Measurements from ENCODE around the gene RPL7A. TPM values are rescaled to one million over a fixed set of nuclear protein-coding genes. Genes with fewer than 3 reads are reported as not detected.

The RPL7A gene
- 3,238 to 3,462 TPM (median 3,433 TPM) in 5 replicates for total RNA-seq (2022; extraction: Qiagen RNA extraction; ENCODE audit: low read depth)

DNA sequence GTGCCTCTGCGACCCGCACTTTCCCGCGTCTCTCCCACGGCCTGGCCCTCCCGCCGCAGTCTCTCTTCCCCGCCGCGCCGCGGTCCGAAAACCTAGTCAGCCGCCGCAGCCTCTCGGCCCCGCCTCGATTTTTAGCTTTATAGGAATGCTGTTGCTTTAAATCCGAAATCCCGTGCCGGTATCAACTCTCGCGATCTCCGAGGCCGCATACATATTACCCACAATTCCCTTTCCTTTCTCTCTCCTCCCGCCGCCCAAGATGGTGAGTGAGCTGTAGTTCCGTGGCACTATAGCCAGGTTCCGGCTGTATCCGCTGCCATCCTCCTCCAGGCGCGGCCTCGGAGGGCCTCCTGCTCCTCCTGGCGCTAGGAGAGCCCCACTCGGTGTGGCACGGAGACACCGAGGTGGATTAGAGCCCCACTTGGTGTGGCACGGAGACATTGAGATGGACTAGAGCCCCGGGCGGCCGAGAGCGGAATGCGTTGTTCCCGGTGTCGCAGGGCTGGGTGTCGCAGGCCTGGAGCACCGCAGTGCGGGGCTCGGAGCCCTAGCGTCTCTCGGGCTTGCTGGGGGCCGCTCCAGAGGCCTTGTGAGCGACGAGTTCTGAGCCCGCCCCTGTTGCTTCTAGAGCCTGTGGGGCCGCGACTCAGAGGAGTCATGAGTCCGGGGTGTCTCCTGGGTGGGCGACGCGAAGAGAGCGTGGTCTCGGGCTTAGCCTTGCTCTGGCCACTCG is at the start of gene RPL7A, which contains the start of gene MED22:
RPL7A (plus strand) TSS at position 234 of the 733 bp plus-strand sequence; CDS start at position 260, 26 bp downstream.
MED22 (minus strand) TSS at position 147 of the 733 bp plus-strand sequence. CDS start 1,469 bp downstream, outside the sequence.

DNA sequence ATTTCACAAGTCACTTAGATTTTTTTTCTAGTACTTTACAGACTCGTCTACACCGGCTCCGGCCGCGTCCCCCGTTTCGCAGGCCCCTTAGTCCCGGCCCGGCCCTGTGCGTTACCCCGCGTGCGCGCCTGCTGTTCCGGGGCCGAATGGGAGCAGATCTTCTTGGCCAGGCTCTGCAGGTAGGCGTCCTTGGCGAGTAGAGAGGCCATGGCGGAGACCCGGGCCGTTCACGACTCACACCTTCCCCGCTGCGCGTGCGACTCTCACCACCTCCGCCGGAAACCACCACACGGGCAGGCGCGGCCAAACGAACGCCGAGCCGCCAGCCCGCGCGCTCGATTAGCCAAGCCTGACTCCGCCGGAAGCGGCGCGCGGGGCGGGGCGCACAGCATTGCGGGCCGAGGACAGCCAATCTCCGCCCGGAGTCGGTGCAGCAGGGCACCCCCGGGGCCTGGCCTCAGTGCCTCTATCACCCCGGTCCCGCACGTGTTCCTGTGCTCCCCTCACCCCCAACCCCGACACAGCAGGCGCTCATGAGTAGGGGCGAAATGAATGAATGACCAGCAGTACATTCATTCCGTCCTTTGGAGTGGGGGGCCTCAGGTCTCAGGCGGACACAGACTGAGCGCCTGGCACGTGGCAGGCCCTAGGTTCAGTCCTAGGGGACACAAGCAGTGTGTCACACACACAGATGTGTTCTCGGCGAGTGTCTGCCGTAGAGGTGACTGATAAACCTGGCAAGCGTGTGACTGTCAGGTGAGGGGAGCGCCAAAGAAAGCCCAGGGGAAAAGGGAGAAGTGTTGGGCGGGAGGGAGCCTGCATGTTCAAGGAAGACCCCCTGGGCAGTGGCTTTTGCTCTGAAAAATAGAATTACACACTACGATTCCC is 11.8 kb upstream of the RPL7A start, which contains the start of gene SURF6:
SURF6 (minus strand) TSS at position 265 of the 888 bp plus-strand sequence; CDS start at position 209, 56 bp downstream.

DNA sequence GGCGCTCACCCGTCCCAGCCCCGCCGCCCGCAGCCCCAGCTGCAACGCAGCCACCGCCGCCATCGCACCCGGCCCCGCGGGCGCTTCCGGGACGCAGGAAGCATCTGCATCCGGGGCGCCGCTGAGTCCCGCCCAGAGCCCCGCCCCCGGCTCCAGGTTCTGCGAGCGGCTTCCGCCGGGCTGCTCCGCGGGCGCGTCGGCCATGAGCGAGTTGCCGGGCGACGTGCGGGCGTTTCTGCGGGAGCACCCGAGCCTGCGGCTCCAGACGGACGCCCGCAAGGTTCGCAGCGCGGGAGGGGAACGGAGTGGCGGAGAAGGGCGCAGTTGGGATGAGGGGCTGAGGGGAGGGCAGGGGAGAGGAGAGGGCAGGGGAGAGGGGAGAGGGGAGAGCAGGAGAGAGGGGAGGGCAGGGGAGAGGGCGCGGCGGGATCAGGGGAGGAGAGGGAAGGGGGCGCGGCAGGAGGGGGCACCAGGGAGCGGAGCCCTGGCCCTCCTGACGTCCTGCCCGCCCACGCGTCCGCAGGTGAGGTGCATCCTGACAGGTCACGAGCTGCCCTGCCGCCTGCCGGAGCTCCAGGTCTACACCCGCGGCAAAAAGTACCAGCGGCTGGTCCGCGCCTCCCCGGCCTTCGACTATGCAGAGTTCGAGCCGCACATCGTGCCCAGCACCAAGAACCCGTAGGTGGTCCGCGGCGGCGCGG is 8.5 kb downstream of the RPL7A start, which contains the start of the genes SURF1 and SURF2:
SURF1 (minus strand) TSS at position 97 of the 701 bp plus-strand sequence; CDS start at position 63, 34 bp downstream.
SURF2 (plus strand) TSS at position 160 of the 701 bp plus-strand sequence; CDS start at position 203, 43 bp downstream.

DNA sequence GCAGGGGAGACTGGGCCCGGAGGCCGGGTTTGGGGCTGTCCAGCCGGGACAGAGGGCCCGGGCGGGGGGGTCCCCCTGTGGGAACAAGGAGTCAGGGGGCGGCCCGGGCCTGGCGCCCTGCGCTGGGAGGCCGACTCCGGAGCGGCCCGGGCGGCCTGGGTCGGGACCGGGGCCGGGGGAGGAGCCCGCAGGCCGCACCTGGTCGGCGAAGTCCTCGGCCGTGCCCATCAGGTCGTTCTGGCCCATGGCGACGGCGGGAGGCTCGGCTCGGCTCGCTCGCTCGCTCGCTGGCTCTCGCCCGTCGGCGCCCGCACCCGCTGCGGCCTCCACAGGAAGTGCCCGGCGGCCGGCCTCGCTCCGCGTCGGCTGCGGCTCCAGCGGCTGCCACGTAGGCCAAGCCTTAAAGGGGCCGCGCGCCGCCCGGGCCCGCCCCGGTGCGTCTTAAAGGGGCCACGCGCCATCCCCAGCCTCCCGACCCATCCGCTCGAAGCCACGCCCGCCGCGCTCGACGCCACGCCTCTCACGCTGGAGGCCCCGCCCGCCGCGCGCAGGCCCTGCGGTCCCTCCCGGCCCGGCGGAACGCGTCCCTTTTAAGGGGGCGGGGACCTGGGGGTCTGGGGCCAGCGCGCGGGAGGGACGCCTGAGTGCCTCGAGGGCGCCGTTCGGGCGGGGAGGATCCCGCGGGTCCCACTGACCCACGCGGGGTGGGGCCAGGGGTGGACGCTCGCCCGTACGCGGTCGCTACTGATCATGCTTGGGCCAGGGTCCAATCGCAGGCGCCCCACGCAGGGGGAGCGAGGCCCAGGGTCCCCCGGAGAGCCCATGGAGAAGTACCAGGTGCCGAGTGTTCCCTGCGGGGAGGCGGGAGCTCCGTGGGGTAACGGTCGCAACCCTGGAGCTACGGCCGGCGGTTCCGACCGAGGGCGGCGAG is 28.0 kb downstream of the RPL7A start, which contains the start of the genes STKLD1 and SURF4:
STKLD1 (plus strand) TSS at position 643 of the 931 bp plus-strand sequence; CDS start at position 751, 108 bp downstream.
SURF4 (minus strand) TSS at position 337 of the 931 bp plus-strand sequence; CDS start at position 246, 91 bp downstream.

Other genes starting within 250 kb of the RPL7A start
- 24.4 to 27.8 TPM (median 25.1 TPM) in 5 replicates for gene RALGDS, start 227.0 kb upstream of the RPL7A start, total RNA-seq (2022; extraction: Qiagen RNA extraction; ENCODE audit: low read depth)
- 1.7 to 3.4 TPM (median 2.4 TPM) in 5 replicates for gene GBGT1, start 184.3 kb upstream of the RPL7A start, total RNA-seq (2022; extraction: Qiagen RNA extraction; ENCODE audit: low read depth)
- gene OBP2B, start 139.0 kb upstream of the RPL7A start, total RNA-seq (2022; extraction: Qiagen RNA extraction; ENCODE audit: low read depth) = not detected in 5 replicates
- not detected in 5 replicates for gene ABO, start 73.0 kb upstream of the RPL7A start, total RNA-seq (2022; extraction: Qiagen RNA extraction; ENCODE audit: low read depth)
- gene SURF6, start 12.0 kb upstream of the RPL7A start, total RNA-seq (2022; extraction: Qiagen RNA extraction; ENCODE audit: low read depth) = 21.9 to 29.2 TPM (median 25.7 TPM) in 5 replicates
- 25.4 to 31.8 TPM (median 30.0 TPM) in 5 replicates for gene MED22, start 87 bp upstream of the RPL7A start, total RNA-seq (2022; extraction: Qiagen RNA extraction; ENCODE audit: low read depth)
- gene SURF1, start 8.3 kb downstream of the RPL7A start, total RNA-seq (2022; extraction: Qiagen RNA extraction; ENCODE audit: low read depth) = 40.7 to 46.1 TPM (median 43.4 TPM) in 5 replicates
- gene SURF2, start 8.3 kb downstream of the RPL7A start, total RNA-seq (2022; extraction: Qiagen RNA extraction; ENCODE audit: low read depth) = 41.1 to 54.3 TPM (median 46.6 TPM) in 5 replicates
- gene SURF4, start 27.8 kb downstream of the RPL7A start, total RNA-seq (2022; extraction: Qiagen RNA extraction; ENCODE audit: low read depth) = 190 to 220 TPM (median 208 TPM) in 5 replicates
- 0.55 to 1.5 TPM (median 1.1 TPM) in 5 replicates for gene STKLD1, start 28.1 kb downstream of the RPL7A start, total RNA-seq (2022; extraction: Qiagen RNA extraction; ENCODE audit: low read depth)
- gene REXO4, start 69.8 kb downstream of the RPL7A start, total RNA-seq (2022; extraction: Qiagen RNA extraction; ENCODE audit: low read depth) = 28.7 to 41.2 TPM (median 37.6 TPM) in 5 replicates
- 0.49 to 0.82 TPM (median 0.52 TPM) in 5 replicates for gene ADAMTS13, start 74.1 kb downstream of the RPL7A start, total RNA-seq (2022; extraction: Qiagen RNA extraction; ENCODE audit: low read depth)
- 3.6 to 4.7 TPM (median 4.1 TPM) in 5 replicates for gene CACFD1, start 111.8 kb downstream of the RPL7A start, total RNA-seq (2022; extraction: Qiagen RNA extraction; ENCODE audit: low read depth)
- gene SLC2A6, start 130.9 kb downstream of the RPL7A start, total RNA-seq (2022; extraction: Qiagen RNA extraction; ENCODE audit: low read depth) = 15.4 to 21.8 TPM (median 20.4 TPM) in 5 replicates
- not detected in 5 replicates for gene MYMK, start 176.7 kb downstream of the RPL7A start, total RNA-seq (2022; extraction: Qiagen RNA extraction; ENCODE audit: low read depth)
- not detected in 5 replicates for gene ADAMTSL2, start 186.5 kb downstream of the RPL7A start, total RNA-seq (2022; extraction: Qiagen RNA extraction; ENCODE audit: low read depth)

All from A549 treated with DMSO at 1 μM for 4 hours (cell line).